SK-N-SH (cell line): ENCODE measurements around the gene PDE4D. TPM values are rescaled to one million over a fixed set of nuclear protein-coding genes. Genes with fewer than 3 reads are reported as not detected.

ENCODE experiments used
- CTCF ChIA-PET: fragments of 300-600, 350-600 bp; formaldehyde crosslinking; extraction: SDS; loops from one replicate; lab custom pipeline; 2021; lab: Yijun Ruan, JAX
- POLR2A ChIA-PET: fragments of 350-600 bp; sonication (Branson Sonifier 250); formaldehyde crosslinking; extraction: SDS; loops from one replicate; lab custom pipeline; 2020; ENCODE audit warnings: antibody characterized with exemption, inconsistent platforms; lab: Yijun Ruan, JAX
- DNase-seq: peaks from one replicate; pipeline ENCODE4 v3.0.0; 2012
- H2AFZ ChIP-seq: fragments of 200-600 bp; sonication (generic); 2 replicates; pipeline ENCODE4 v1.8.1; 2016; ENCODE audit warnings: antibody characterized with exemption, mild to moderate bottlenecking, low read depth
- H3F3A ChIP-seq: fragments of 200-600 bp; sonication (generic); replicated peaks from 2 replicates; pipeline ENCODE3; 2016; ENCODE audit warnings: antibody characterized with exemption, mild to moderate bottlenecking; ENCODE audit not compliant: insufficient read depth
- H3K27ac ChIP-seq, 2 experiments: fragments of 200-500 bp in 1 of 2; fragments of 200-600 bp in 1 of 2; sonication (Bioruptor generic) in 1 of 2; sonication (generic), shearing (Covaris generic) in 1 of 2; 2 replicates each; pipeline versions ENCODE4 v1.5.1 to v1.6.1; 2014 to 2016; ENCODE audit warnings: low read depth in 2 of 2, inconsistent platforms in 1 of 2, low read length in 1 of 2, mild to moderate bottlenecking in 1 of 2, mixed read lengths in 1 of 2
- H3K27me3 ChIP-seq: fragments of 200-600 bp; sonication (generic), shearing (Covaris generic); 2 replicates; pipeline ENCODE4 v1.6.1; 2016; ENCODE audit warnings: mixed run types; ENCODE audit not compliant: insufficient read depth
- H3K36me3 ChIP-seq, 2 experiments: fragments of 200-500 bp in 1 of 2; fragments of 200-600 bp in 1 of 2; sonication (Bioruptor generic) in 1 of 2; sonication (generic) in 1 of 2; replicated peaks in 1 of 2; 2 replicates each; pipeline versions ENCODE3 to v1.5.1; 2014 to 2016; ENCODE audit warnings: low read length in 1 of 2, mild to moderate bottlenecking in 1 of 2; ENCODE audit not compliant: insufficient read depth in 2 of 2, control insufficient read depth in 1 of 2
- H3K4me1 ChIP-seq, 2 experiments: fragments of 200-500 bp in 1 of 2; fragments of 200-600 bp in 1 of 2; sonication (Bioruptor generic) in 1 of 2; sonication (generic), shearing (Covaris generic) in 1 of 2; 2 replicates each; pipeline versions ENCODE4 v1.5.1 to v1.6.1; 2014 to 2016; ENCODE audit warnings: low read depth in 1 of 2, low read length in 1 of 2, mixed run types in 1 of 2; ENCODE audit not compliant: insufficient read depth in 2 of 2, control insufficient read depth in 1 of 2
- H3K4me2 ChIP-seq: fragments of 200-600 bp; sonication (generic), shearing (Covaris generic); 2 replicates; pipeline ENCODE4 v1.6.1; 2017; ENCODE audit warnings: mixed run types
- H3K4me3 ChIP-seq, 2 experiments: fragments of 200-500 bp in 1 of 2; fragments of 200-600 bp in 1 of 2; sonication (Bioruptor generic) in 1 of 2; sonication (generic), shearing (Covaris generic) in 1 of 2; 2 replicates each; pipeline versions ENCODE4 v1.5.1 to v1.8.1; 2014 to 2016; ENCODE audit warnings: low read depth in 2 of 2, inconsistent platforms in 1 of 2, low read length in 1 of 2, mild to moderate bottlenecking in 1 of 2, mixed read lengths in 1 of 2, moderate library complexity in 1 of 2
- H3K79me2 ChIP-seq: fragments of 200-600 bp; sonication (generic); 2 replicates; pipeline ENCODE4 v1.8.1; 2017; ENCODE audit warnings: mild to moderate bottlenecking; ENCODE audit not compliant: insufficient read depth
- H3K9ac ChIP-seq: fragments of 200-600 bp; sonication (generic); 2 replicates; pipeline ENCODE4 v1.6.1; 2017; ENCODE audit warnings: mixed run types
- H3K9me2 ChIP-seq: fragments of 200-600 bp; sonication (generic); 2 replicates; pipeline ENCODE4 v1.6.1; 2017; ENCODE audit warnings: mixed run types
- H3K9me3 ChIP-seq: fragments of 200-600 bp; sonication (generic); 2 replicates; pipeline ENCODE4 v1.6.1; 2017; ENCODE audit warnings: mixed run types, mild to moderate bottlenecking, moderate library complexity
- H4K20me1 ChIP-seq: fragments of 200-600 bp; sonication (generic); 2 replicates; pipeline ENCODE4 v1.6.1; 2017; ENCODE audit warnings: mild to moderate bottlenecking, mixed run types; ENCODE audit not compliant: insufficient read depth
- CHD2 ChIP-seq: fragments of 150-350 bp; IDR thresholded peaks from 2 replicates; pipeline ENCODE4 v1.6.1; 2018; ENCODE audit warnings: low read length; ENCODE audit not compliant: partially characterized antibody
- CTCF ChIP-seq: fragments of 200-600 bp; sonication (generic); IDR thresholded peaks from 2 replicates; pipeline ENCODE4 v1.6.1; 2017; ENCODE audit warnings: antibody characterized with exemption, mild to moderate bottlenecking, moderate library complexity
- ELF1 ChIP-seq: IDR thresholded peaks from 2 replicates; pipeline ENCODE4 v1.4.0; 2012
- EZH2phosphoT487 ChIP-seq: fragments of 200-600 bp; sonication (generic); IDR thresholded peaks from 2 replicates; pipeline ENCODE4 v1.6.1; 2017; ENCODE audit warnings: low read depth, mixed run types, mild to moderate bottlenecking, antibody characterized with exemption, moderate library complexity, borderline replicate concordance
- FOXJ3 ChIP-seq: sonication (generic); formaldehyde crosslinking; IDR thresholded peaks from 2 replicates; pipeline ENCODE4 v1.5.1; 2020; ENCODE audit warnings: mild to moderate bottlenecking, missing genetic modification reagents
- FOXM1 ChIP-seq: IDR thresholded peaks from 2 replicates; pipeline ENCODE4 v1.4.0; 2012; ENCODE audit warnings: low read depth, mild to moderate bottlenecking
- JUND ChIP-seq: IDR thresholded peaks from 2 replicates; pipeline ENCODE4 v1.4.0; 2012
- MXI1 ChIP-seq: IDR thresholded peaks from 2 replicates; pipeline ENCODE4 v1.6.1; 2012; ENCODE audit warnings: mild to moderate bottlenecking, low read depth, low read length, improper control_type of control experiment
- NFIC ChIP-seq: IDR thresholded peaks from 2 replicates; pipeline ENCODE4 v1.4.0; 2012; ENCODE audit warnings: borderline replicate concordance
- NRF1 ChIP-seq: IDR thresholded peaks from 2 replicates; pipeline ENCODE4 v1.6.1; 2012; ENCODE audit warnings: low read depth, mild to moderate bottlenecking, low read length
- PBX3 ChIP-seq: IDR thresholded peaks from 2 replicates; pipeline ENCODE4; 2012
- POLR2AphosphoS5 ChIP-seq: IDR thresholded peaks from 2 replicates; pipeline ENCODE4 v1.6.1; 2012; ENCODE audit warnings: low read depth, low read length
- REST ChIP-seq: IDR thresholded peaks from 2 replicates; pipeline ENCODE4 v1.6.1; 2012; ENCODE audit warnings: mild to moderate bottlenecking, low read depth, low read length, moderate library complexity
- SIN3A ChIP-seq: IDR thresholded peaks from 2 replicates; pipeline ENCODE4 v1.6.1; 2012; ENCODE audit warnings: low read depth, mild to moderate bottlenecking, low read length, moderate library complexity, borderline replicate concordance
- TCF12 ChIP-seq: IDR thresholded peaks from 2 replicates; pipeline ENCODE4 v1.4.0; 2012
- TEAD4 ChIP-seq: IDR thresholded peaks from 2 replicates; pipeline ENCODE4 v1.4.0; 2012; ENCODE audit warnings: mild to moderate bottlenecking, borderline replicate concordance; ENCODE audit not compliant: insufficient read depth
- YY1 ChIP-seq: IDR thresholded peaks from 2 replicates; pipeline ENCODE4 v1.4.0; 2012; ENCODE audit warnings: low read depth, mild to moderate bottlenecking
- ZBTB33 ChIP-seq: IDR thresholded peaks from 2 replicates; pipeline ENCODE4 v1.4.0; 2012; ENCODE audit warnings: low read depth, borderline replicate concordance
- WGBS: methylation state at CpG from one replicate; pipeline ENCODE4 v1.1.6; 2017; ENCODE audit warnings: low lambda C conversion rate; 5-methylcytosine and 5-hydroxymethylcytosine counted together
- polyA plus RNA-seq, 3 experiments: library from polyadenylated mRNA; depleted of rRNA; stranded (reverse); fragments of >200 nt; gene quantifications; 2 replicates each; pipeline ENCODE4 v1.2.3, GENCODE V29; 2012
- TF ChIP-seq, protein P1 (sequence below): IDR thresholded peaks from 2 replicates; pipeline ENCODE4 v1.4.0; 2012; ENCODE audit warnings: low read depth

PDE4D gene
- polyA plus RNA-seq, 1 of the 3 experiments (the other 2 are of a cell fraction), result 2.4 TPM

GRCh38 chr5:59300930-59301329, 592.6 kb downstream of the PDE4D start:
- Histone ChIP-seq H2AFZ (no peak overlapping the region), H3K9me2 (0 out of 2 replicates have a peak, but pooled peaks cover 2% of the 10 kb centered on the region)
- WGBS, result 96% methylated on average over 1 of the region's 1 CpG
- CTCF ChIA-PET, result interaction anchor here (1.2 to 1.5 kb wide), 2 partner anchors 67 to 112 kb away, joined by 3 read pairs; no protein-coding TSS in a partner anchor
- TF ChIP-seq CHD2 (no peak), FOXM1 (no peak), NFIC (no peak), FOXJ3 (CRISPR knock-in tag) (no peak), TEAD4 (no peak), JUND (no peak), CTCF (no peak), NRF1 (no peak), SIN3A (no peak), POLR2AphosphoS5 (no peak), PBX3 (no peak)
- TF ChIP-seq, protein P1, sequence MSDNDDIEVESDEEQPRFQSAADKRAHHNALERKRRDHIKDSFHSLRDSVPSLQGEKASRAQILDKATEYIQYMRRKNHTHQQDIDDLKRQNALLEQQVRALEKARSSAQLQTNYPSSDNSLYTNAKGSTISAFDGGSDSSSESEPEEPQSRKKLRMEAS, result no peak
- TF ChIP-seq, all 33 proteins: peak for 0
- H3K9ac ChIP-seq, result no peak overlapping the region
- H3K27me3 ChIP-seq, result no peaks in the 10 kb centered on the region
- no peak for DNase-seq
- no peak overlapping the region for H3K4me3 ChIP-seq
- H3K9me3 ChIP-seq, result no peaks in the 10 kb centered on the region
- H3K36me3 ChIP-seq, result no peaks in the 10 kb centered on the region
- no peaks in the 10 kb centered on the region for H3K79me2 ChIP-seq
- POLR2A ChIA-PET, result no interaction called here
- H3K4me1 ChIP-seq, result peaks cover 4% of the 10 kb centered on the region in 2 experiments; a peak in 3 of 4 replicates
- no peak overlapping the region for H3K27ac ChIP-seq
- peaks cover 4% of the 10 kb centered on the region for H3F3A ChIP-seq
- H3K4me2 ChIP-seq, result no peak overlapping the region
- no peaks in the 10 kb centered on the region for H4K20me1 ChIP-seq

DNA sequence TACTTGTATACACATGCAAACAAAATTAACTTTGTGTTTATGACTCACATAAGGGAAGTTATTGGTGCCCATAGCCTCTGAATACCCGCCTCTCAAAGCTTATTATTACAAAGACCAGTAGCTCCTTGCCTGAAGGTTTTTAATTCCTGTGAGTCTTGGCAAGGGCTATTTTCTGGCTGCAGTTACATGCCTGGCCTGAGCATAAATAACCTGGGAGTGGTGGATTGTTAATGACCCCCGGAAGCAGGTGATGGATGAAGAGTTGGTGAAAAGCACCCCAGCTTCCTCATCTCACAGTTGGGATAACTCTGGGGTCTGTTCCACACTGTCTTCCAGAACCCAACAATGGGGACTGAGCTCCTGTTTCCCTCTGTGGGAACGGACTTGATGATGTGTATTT, 594.5 kb downstream of the PDE4D start:
- Histone ChIP-seq H3K4me3 (no peak overlapping the region), H4K20me1 (no peaks in the 10 kb centered on the region), H3K27me3 (no peaks in the 10 kb centered on the region), H3F3A (peaks cover 4% of the 10 kb centered on the region), H2AFZ (no peak overlapping the region), H3K9ac (no peak overlapping the region), H3K36me3 (no peaks in the 10 kb centered on the region), H3K4me2 (no peak overlapping the region), H3K9me2 (no peaks in the 10 kb centered on the region), H3K79me2 (no peaks in the 10 kb centered on the region), H3K4me1 (peaks cover 4% of the 10 kb centered on the region in 2 experiments; a peak in 3 of 4 replicates), H3K27ac (no peak overlapping the region), H3K9me3 (no peaks in the 10 kb centered on the region)
- ChIA-PET CTCF (interaction anchor here (0.6 kb wide), 1 partner anchor 33 kb away, joined by 3 read pairs; no protein-coding TSS in a partner anchor), POLR2A (no interaction called here)
- TF ChIP-seq REST (no peak), ELF1 (no peak), EZH2phosphoT487 (no peak), ZBTB33 (no peak), YY1 (no peak), MXI1 (no peak), TCF12 (no peak)
- DNase-seq, result no peak
- 88% methylated on average over 3 of the region's 3 CpGs for WGBS
